SK-MEL-5 (cell line): ENCODE measurements around the gene MYO1D. TPM values are rescaled to one million over a fixed set of nuclear protein-coding genes. Genes with fewer than 3 reads are reported as not detected.
"Not testable (repeated sequence)": the region's sequence is repeated elsewhere in the genome, so short reads cannot be mapped to it uniquely, and the experiment has no call there.

Experiments
- DNase-seq: peaks from one replicate; pipeline ENCODE4 v3.0.0-alpha.2; 2016; ENCODE audit warnings: low read depth, low spot score
- in situ Hi-C: cut with HindIII; loops from 2 replicates; pipeline ENCODE4 v1.10.0; 2016; ENCODE audit warnings: low sequenced_read_pairs, high pct_unique_total_duplicates, low pct_unique_long_range_greater_than_20kb
- total RNA-seq: library from RNA; depleted of rRNA; stranded (reverse); fragments of >200 nt; shearing (Covaris generic); gene quantifications from 2 replicates; pipeline ENCODE4 v1.2.3, GENCODE V29; 2014

MYO1D gene
- total RNA-seq, 1 experiment from 2014 or later, result 44.5 TPM

GRCh38 chr17:32833076-32833475, 43.8 kb downstream of the MYO1D start:
- DNase-seq, result no peak
- in situ Hi-C loops, result no loop called here

GRCh38 chr17:32831627-32832243, 45.2 kb downstream of the MYO1D start:
- no peak for DNase-seq
- in situ Hi-C loops, result no loop called here

- in situ Hi-C loops, result no loop called here
- no peak for DNase-seq
Measured at GRCh38 chr17:32831223-32831622, 45.7 kb downstream of the MYO1D start.

- in situ Hi-C loops, result no loop called here
- no peak for DNase-seq
Measured at GRCh38 chr17:32828822-32829221, 48.1 kb downstream of the MYO1D start.

- in situ Hi-C loops, result no loop called here
- no peak for DNase-seq
Measured at GRCh38 chr17:32827227-32827626, 49.7 kb downstream of the MYO1D start.

- in situ Hi-C loops, result no loop called here
Measured at GRCh38 chr17:32826076-32826475, 50.8 kb downstream of the MYO1D start.

GRCh38 chr17:32824334-32824733, 52.6 kb downstream of the MYO1D start:
- no peak for DNase-seq
- in situ Hi-C loops, result no loop called here

More at GRCh38 chr17:32826076-32826475, 50.8 kb downstream of the MYO1D start:
- no peak for DNase-seq

GRCh38 chr17:32822996-32823395, 53.9 kb downstream of the MYO1D start:
- DNase-seq, result peak; percentile 62
- in situ Hi-C loops, result no loop called here

- in situ Hi-C loops, DNase-seq: not testable (repeated sequence)
Measured at GRCh38 chr17:32821987-32822934, 54.7 kb downstream of the MYO1D start.

- no peak for DNase-seq
- in situ Hi-C loops, result no loop called here
Measured at GRCh38 chr17:32820440-32820839, 56.5 kb downstream of the MYO1D start.

- in situ Hi-C loops, result no loop called here
- DNase-seq, result no peak
Measured at GRCh38 chr17:32819787-32820186, 57.1 kb downstream of the MYO1D start.

GRCh38 chr17:32819035-32819434, 57.9 kb downstream of the MYO1D start:
- in situ Hi-C loops, result no loop called here
- no peak for DNase-seq

GRCh38 chr17:32815460-32815859, 61.5 kb downstream of the MYO1D start:
- in situ Hi-C loops, result no loop called here
- no peak for DNase-seq

GRCh38 chr17:32814836-32815235, 62.1 kb downstream of the MYO1D start:
- no peak for DNase-seq
- in situ Hi-C loops, result no loop called here

- in situ Hi-C loops, result no loop called here
- DNase-seq, result peak; percentile 44
Measured at GRCh38 chr17:32813021-32813420, 63.9 kb downstream of the MYO1D start.

GRCh38 chr17:32810690-32811089, 66.2 kb downstream of the MYO1D start:
- DNase-seq, result no peak
- in situ Hi-C loops, result no loop called here

- in situ Hi-C loops, result no loop called here
- DNase-seq, result no peak
Measured at GRCh38 chr17:32807577-32807976, 69.3 kb downstream of the MYO1D start.

GRCh38 chr17:32806646-32807045, 70.3 kb downstream of the MYO1D start:
- in situ Hi-C loops, result no loop called here
- DNase-seq, result no peak
